GM18517 (cell line): ENCODE measurements around the gene MAP3K7.

ENCODE experiments used
- ATAC-seq: cut with Tn5 transposase; IDR thresholded peaks from one replicate; pipeline ENCODE4 v1.9.1; 2021; ENCODE audit warnings: mild to moderate bottlenecking, moderate library complexity; ENCODE audit not compliant: unreplicated experiment

Gene MAP3K7

GRCh38 chr6:90485635-90486277 lies 101.1 kb downstream of the MAP3K7 start:
- ATAC-seq: no peak

GRCh38 chr6:90484903-90485302 lies 102.0 kb downstream of the MAP3K7 start:
- ATAC-seq: no peak

- no peak for ATAC-seq
Measured at GRCh38 chr6:90484385-90484784, 102.5 kb downstream of the MAP3K7 start.

- no peak for ATAC-seq
Measured at GRCh38 chr6:90483956-90484355, 102.9 kb downstream of the MAP3K7 start.

- no peak for ATAC-seq
Measured at GRCh38 chr6:90483116-90483839, 103.6 kb downstream of the MAP3K7 start.

- ATAC-seq: no peak
Measured at GRCh38 chr6:90480666-90481065, 106.2 kb downstream of the MAP3K7 start.

- no peak for ATAC-seq
Measured at GRCh38 chr6:90479603-90479926, 107.3 kb downstream of the MAP3K7 start.

- peak; percentile 90 for ATAC-seq
Measured at GRCh38 chr6:90478789-90479602, 107.9 kb downstream of the MAP3K7 start.

GRCh38 chr6:90478278-90478677 lies 108.6 kb downstream of the MAP3K7 start:
- ATAC-seq: no peak

- ATAC-seq: no peak
Measured at GRCh38 chr6:90477366-90477765, 109.5 kb downstream of the MAP3K7 start.

- no peak for ATAC-seq
Measured at GRCh38 chr6:90472716-90473115, 114.2 kb downstream of the MAP3K7 start.

GRCh38 chr6:90471263-90471662 lies 115.6 kb downstream of the MAP3K7 start:
- ATAC-seq: no peak

GRCh38 chr6:90469906-90470305 lies 117.0 kb downstream of the MAP3K7 start:
- ATAC-seq: no peak

GRCh38 chr6:90468859-90469258 lies 118.0 kb downstream of the MAP3K7 start:
- no peak for ATAC-seq

GRCh38 chr6:90468080-90468479 lies 118.8 kb downstream of the MAP3K7 start:
- ATAC-seq: no peak

GRCh38 chr6:90467546-90467945 lies 119.3 kb downstream of the MAP3K7 start:
- ATAC-seq: no peak

- no peak for ATAC-seq
Measured at GRCh38 chr6:90466154-90466940, 120.5 kb downstream of the MAP3K7 start.

- ATAC-seq: no peak
Measured at GRCh38 chr6:90465686-90466085, 121.2 kb downstream of the MAP3K7 start.

- no peak for ATAC-seq
Measured at GRCh38 chr6:90464507-90464906, 122.4 kb downstream of the MAP3K7 start.

GRCh38 chr6:90463874-90464273 lies 123.0 kb downstream of the MAP3K7 start:
- no peak for ATAC-seq
